T-cell (primary cell): ENCODE measurements around the gene ANKRD52. TPM values are rescaled to one million over a fixed set of nuclear protein-coding genes. Genes with fewer than 3 reads are reported as not detected.

Experiments used
- ATAC-seq, 4 experiments: fragments of 200-7000 bp in 3 of 4; fragments of 150-1000 bp in 1 of 4; cut with Tn5 transposase; replicated peaks in 1 of 4; 1 replicate in 3 of 4; 2 replicates in 1 of 4; pipeline ENCODE4 v1.10.0; 2021; ENCODE audit warnings: moderate library complexity in 3 of 4, mild to moderate bottlenecking in 2 of 4, moderate number of reproducible peaks in 1 of 4
- CTCF ChIA-PET, 2 donors: fragments of 300-600 bp; sonication (Branson Sonifier 250); formaldehyde crosslinking; loops; one replicate each; lab custom pipeline; 2022; ENCODE audit warnings: antibody characterized with exemption in 2 of 2; lab: Charles Lee
- POLR2A ChIA-PET, 2 donors: fragments of 300-600 bp; sonication (Branson Sonifier 250); formaldehyde crosslinking; loops; one replicate each; lab custom pipeline; 2022; ENCODE audit warnings: antibody characterized with exemption in 2 of 2; lab: Charles Lee
- DNase-seq, 35 experiments: peaks; one replicate each; pipeline versions ENCODE4 v3.0.0 to v3.0.0-alpha.2; 2013 to 2023
- H3K27ac ChIP-seq: one replicate; pipeline ENCODE4 v1.5.1; 2013; ENCODE audit warnings: low read length
- H3K27me3 ChIP-seq, 2 experiments: replicated peaks in 1 of 2; 1 replicate in 1 of 2; 2 replicates in 1 of 2; pipeline versions ENCODE4 v1.6.1 to v1.7.0; 2013; ENCODE audit warnings: low read length in 1 of 2, mixed read lengths in 1 of 2; ENCODE audit not compliant: control insufficient read depth in 2 of 2, insufficient read depth in 2 of 2; ENCODE audit errors: extremely low read depth in 1 of 2
- H3K36me3 ChIP-seq, 2 donors: 1 replicate in 1 of 2; 2 replicates in 1 of 2; pipeline versions ENCODE4 v1.6.1 to v1.7.0; 2013; ENCODE audit warnings: low read length in 1 of 2; ENCODE audit not compliant: control insufficient read depth in 2 of 2, insufficient read depth in 1 of 2; ENCODE audit errors: extremely low read depth in 1 of 2
- H3K4me1 ChIP-seq, 2 experiments: 1 replicate in 1 of 2; 2 replicates in 1 of 2; pipeline versions ENCODE4 v1.6.1 to v1.7.0; 2013; ENCODE audit warnings: low read length in 2 of 2, mixed read lengths in 1 of 2; ENCODE audit not compliant: insufficient read depth in 2 of 2, control insufficient read depth in 1 of 2; ENCODE audit errors: extremely low read depth in 1 of 2
- H3K4me3 ChIP-seq, 2 donors: 1 replicate in 1 of 2; 2 replicates in 1 of 2; pipeline versions ENCODE4 v1.5.1 to v1.7.0; 2013; ENCODE audit warnings: mild to moderate bottlenecking in 2 of 2, low read length in 1 of 2, moderate library complexity in 1 of 2; ENCODE audit not compliant: control insufficient read depth in 1 of 2; ENCODE audit errors: extremely low read depth in 1 of 2
- H3K9me3 ChIP-seq: 2 replicates; pipeline ENCODE4 v1.7.0; 2013
- H3K27ac Mint-ChIP-seq, 2 donors: one replicate each; pipeline ENCODE4 v1.8.0; 2020 to 2021; ENCODE audit warnings: mild to moderate bottlenecking in 2 of 2, mixed read lengths in 2 of 2
- H3K27me3 Mint-ChIP-seq, 2 donors: one replicate each; pipeline ENCODE4 v1.8.0; 2021 to 2022; ENCODE audit warnings: mixed read lengths in 2 of 2
- H3K36me3 Mint-ChIP-seq: one replicate; pipeline ENCODE4 v1.8.0; 2021; ENCODE audit warnings: mixed read lengths
- H3K4me1 Mint-ChIP-seq, 3 donors: one replicate each; pipeline ENCODE4 v1.8.0; 2020 to 2022; ENCODE audit warnings: mixed read lengths in 3 of 3, mild to moderate bottlenecking in 1 of 3
- H3K4me3 Mint-ChIP-seq, 3 donors: one replicate each; pipeline ENCODE4 v1.8.0; 2020 to 2022; ENCODE audit warnings: mild to moderate bottlenecking in 3 of 3, mixed read lengths in 3 of 3, moderate library complexity in 3 of 3
- H3K9me3 Mint-ChIP-seq, 3 donors: one replicate each; pipeline ENCODE4 v1.8.0; 2020 to 2022; ENCODE audit warnings: mixed read lengths in 3 of 3
- WGBS: methylation state at CpG from one replicate; pipeline ENCODE4 v1.1.5; 2013; ENCODE audit warnings: missing lambda C conversion rate; ENCODE audit not compliant: insufficient coverage; 5-methylcytosine and 5-hydroxymethylcytosine counted together
- total RNA-seq, 35 experiments: library from RNA in 6 of 35; stranded (reverse) in 6 of 35; fragments of 120-200 nt in 1 of 35; gene quantifications; one replicate each; pipeline versions ENCODE4 v1.2.1 to v1.2.4 and lab custom pipeline; 2013 to 2026

The ANKRD52 gene
- total RNA-seq, 5 donors from 2014 or later (not counting 1 experiment from before 2014, with no cell fraction given): 35.8 to 51.0 (median 43.1) TPM

DNA sequence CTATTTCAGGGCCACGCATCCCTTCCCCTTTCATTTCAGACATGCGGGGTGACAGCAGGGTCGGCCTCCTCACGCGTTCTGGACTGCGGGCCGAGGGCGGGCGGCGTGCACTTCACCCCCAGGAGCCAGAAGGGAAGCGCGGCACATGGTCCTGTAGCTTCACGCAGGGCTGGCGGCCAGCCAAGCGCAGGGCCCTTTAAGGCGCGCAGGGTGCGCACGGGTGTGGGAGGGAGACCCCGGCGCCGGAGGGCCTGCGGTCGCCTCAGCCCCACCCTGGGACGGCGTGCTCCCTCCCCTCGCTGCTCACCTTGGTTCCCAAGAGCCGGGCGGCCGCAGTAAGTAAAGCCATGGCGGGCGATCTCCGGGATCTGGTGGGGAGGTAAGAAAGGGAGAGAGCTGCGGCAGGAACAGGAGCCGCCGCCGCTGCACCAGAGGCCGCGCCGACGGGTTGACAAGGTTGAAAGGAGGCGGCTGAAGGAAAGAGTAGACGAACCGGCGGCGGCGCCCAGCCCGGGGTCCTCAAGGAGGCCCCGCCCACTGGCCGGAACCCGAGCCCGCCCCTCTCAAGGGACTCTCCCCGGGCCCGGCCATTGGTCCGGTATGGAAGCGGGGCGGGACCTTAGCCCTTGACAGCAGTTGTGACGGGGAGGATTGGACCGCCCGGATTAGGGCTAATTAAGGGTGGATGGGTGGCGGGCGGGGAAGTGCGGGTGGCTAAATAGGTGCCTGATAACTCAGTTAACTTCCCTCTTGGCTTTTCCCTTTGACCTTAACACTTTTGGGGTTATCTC, 41.9 kb upstream of the ANKRD52 start, which contains the start of gene CS:
CS (minus strand) TSS at position 478 of the 791 bp plus-strand sequence; CDS start at position 349, 129 bp downstream.
- ATAC-seq (peak; percentile 94 to 96 (median 94)), DNase-seq (peak; percentile 94 to 100 (median 99))
- WGBS: 0% methylated on average over 48 of the region's 63 CpGs
- CTCF ChIA-PET: interaction anchor here (1.0 to 1.7 kb wide), 6 partner anchors 25 to 164 kb away, joined by 3 to 4 read pairs (median 4); partner anchors contain the start of genes ANKRD52 (in 1 of the 2), COQ10A (in 1 of the 2) and RNF41 (in 1 of the 2)
- Mint-ChIP-seq H3K27me3 (no peaks in the 10 kb centered on the region), H3K4me3 (peak within 1 kb of the TSS; percentile 91 to 94 (median 92)), H3K36me3 (peaks cover 19% of the 10 kb centered on the region), H3K9me3 (no peaks in the 10 kb centered on the region), H3K27ac (peak within 1 kb of the TSS; percentile 92 to 94), H3K4me1 (peaks cover 59 to 61% (median 59%) of the 10 kb centered on the region in 3 donors)
- peak within 1 kb of the TSS; percentile 98 for H3K27ac ChIP-seq
- peaks cover 17 to 57% of the 10 kb centered on the region in 2 experiments for H3K4me1 ChIP-seq
- no peaks in the 10 kb centered on the region for H3K9me3 ChIP-seq
- POLR2A ChIA-PET: interaction anchor here in 1 of 2 donors (1.0 kb wide), 1 partner anchor 60 kb away, joined by 6 read pairs; the partner anchor contains the start of gene STAT2
- H3K27me3 ChIP-seq: no peaks in the 10 kb centered on the region
- peak within 1 kb of the TSS; percentile 78 to 83 for H3K4me3 ChIP-seq
- peaks cover 3% of the 10 kb centered on the region in 2 donors for H3K36me3 ChIP-seq

DNA sequence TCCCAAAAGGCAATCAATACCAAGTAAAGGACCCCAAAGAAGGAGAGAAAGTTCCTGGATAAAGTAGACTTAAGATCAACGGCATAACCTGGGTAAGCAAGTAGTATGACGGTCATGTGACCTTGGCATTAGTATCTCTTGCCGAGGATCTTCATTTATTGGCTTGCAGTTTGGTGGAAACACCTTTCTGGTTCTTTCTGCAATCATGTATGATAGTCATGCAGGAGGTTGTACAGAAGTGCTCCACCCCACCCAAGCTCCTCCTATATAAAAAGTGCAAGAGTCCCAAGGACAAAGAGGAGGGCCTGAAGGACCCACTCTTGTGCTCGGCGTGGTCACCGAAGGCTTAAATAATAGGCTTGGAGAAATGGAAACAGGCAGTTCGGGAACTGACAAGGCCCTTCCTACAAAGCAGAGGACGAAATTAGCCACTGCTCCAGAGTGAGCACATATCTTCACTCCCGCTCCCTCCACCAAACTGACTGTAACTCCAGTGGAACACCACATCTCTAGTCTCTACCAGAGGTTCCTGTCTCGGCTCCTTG, 41.2 kb upstream of the ANKRD52 start:
- H3K36me3 Mint-ChIP-seq: peaks cover 17% of the 10 kb centered on the region
- Histone ChIP-seq H3K4me1 (peaks cover 17 to 62% of the 10 kb centered on the region in 2 experiments), H3K27me3 (no peaks in the 10 kb centered on the region), H3K36me3 (peaks cover 2 to 3% of the 10 kb centered on the region in 2 donors), H3K9me3 (no peaks in the 10 kb centered on the region), H3K4me3 (peak overlapping the region; percentile 78 to 83), H3K27ac (peak overlapping the region; percentile 98)
- H3K27me3 Mint-ChIP-seq: no peaks in the 10 kb centered on the region
- ChIA-PET POLR2A (interaction anchor here in 1 of 2 donors (1.0 kb wide), 1 partner anchor 60 kb away, joined by 6 read pairs; the partner anchor contains the start of gene STAT2), CTCF (interaction anchor here (0.5 to 1.7 kb wide), 8 partner anchors 19 to 165 kb away, joined by 3 to 7 read pairs (median 4); partner anchors contain the start of genes ANKRD52 (in 1 of the 2), COQ10A (in 1 of the 2), RNF41 (in 1 of the 2) and STAT2 (in 1 of the 2))
- peak in 18 of 35 experiments; percentile 3 to 56 (median 16) for DNase-seq
- H3K27ac Mint-ChIP-seq: peak overlapping the region; percentile 92 to 94
- peak overlapping the region; percentile 91 to 94 (median 92) for H3K4me3 Mint-ChIP-seq
- no peaks in the 10 kb centered on the region for H3K9me3 Mint-ChIP-seq
- 0% methylated on average over 4 of the region's 10 CpGs for WGBS
- H3K4me1 Mint-ChIP-seq: peaks cover 59 to 63% (median 59%) of the 10 kb centered on the region in 3 donors
- peak in 3 of 4 experiments; percentile 3 to 10 (median 5) for ATAC-seq

DNA sequence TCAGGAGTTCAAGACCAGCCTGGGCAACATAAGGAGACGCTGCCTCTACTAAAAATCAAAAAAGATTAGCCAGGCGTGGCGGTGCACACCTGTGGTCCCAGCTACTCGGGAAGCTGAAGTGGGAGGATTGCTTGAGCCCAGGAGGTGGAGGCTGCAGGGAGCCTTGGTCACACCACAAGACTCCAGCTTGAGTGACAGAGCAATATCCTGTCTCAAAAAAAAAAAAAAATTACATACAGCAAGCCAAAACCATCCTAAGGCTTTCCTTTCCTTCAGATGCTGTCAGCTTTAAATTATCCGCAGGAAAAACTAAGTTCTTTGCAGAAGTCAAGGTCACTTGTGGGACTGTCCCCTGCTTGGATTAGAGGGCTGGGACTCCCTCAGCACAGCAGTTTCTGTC, 40.6 kb upstream of the ANKRD52 start:
- peaks cover 17 to 62% of the 10 kb centered on the region in 2 experiments for H3K4me1 ChIP-seq
- Mint-ChIP-seq H3K36me3 (peaks cover 17% of the 10 kb centered on the region), H3K4me3 (peak overlapping the region; percentile 91 to 94 (median 92)), H3K27ac (peak overlapping the region; percentile 92 to 94), H3K4me1 (peaks cover 59 to 66% (median 63%) of the 10 kb centered on the region in 3 donors), H3K9me3 (no peaks in the 10 kb centered on the region), H3K27me3 (no peaks in the 10 kb centered on the region)
- H3K4me3 ChIP-seq: peak overlapping the region; percentile 78 to 83
- WGBS: 83% methylated on average over 1 of the region's 5 CpGs
- H3K27ac ChIP-seq: peak overlapping the region; percentile 98
- POLR2A ChIA-PET: interaction anchor here (0.7 to 1.0 kb wide), 2 partner anchors 32 to 61 kb away, joined by 3 to 6 read pairs; partner anchors contain the start of gene STAT2 (in 1 of the 2)
- DNase-seq: peak in 1 of 35 experiments; percentile 14
- no peaks in the 10 kb centered on the region for H3K9me3 ChIP-seq
- H3K27me3 ChIP-seq: no peaks in the 10 kb centered on the region
- H3K36me3 ChIP-seq: peaks cover 3 to 4% of the 10 kb centered on the region in 2 donors
- no peak for ATAC-seq
- CTCF ChIA-PET: interaction anchor here (0.5 to 1.7 kb wide), 7 partner anchors 18 to 329 kb away, joined by 3 to 7 read pairs (median 4); partner anchors contain the start of genes ANKRD52 (in 1 of the 2) and STAT2 (in 1 of the 2)

DNA sequence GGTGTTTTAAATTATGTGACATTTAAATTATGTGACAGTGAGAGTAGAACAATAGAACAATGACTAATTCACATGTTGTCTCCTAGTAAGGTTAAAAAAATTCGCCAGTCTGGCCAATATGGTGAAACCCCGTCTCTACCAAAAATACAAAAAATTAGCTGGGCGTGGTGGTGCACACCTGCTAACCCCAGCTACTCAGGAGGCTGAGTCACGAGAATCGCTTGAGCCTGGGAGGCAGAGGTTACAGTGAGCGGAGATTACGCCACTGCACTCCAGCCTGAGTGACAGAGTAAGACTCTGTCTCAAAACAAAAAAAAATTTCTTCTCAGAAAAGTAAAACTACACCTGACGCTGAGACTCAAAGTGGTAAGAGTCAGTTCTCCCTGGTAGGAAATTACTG, 39.2 kb upstream of the ANKRD52 start:
- Histone ChIP-seq H3K9me3 (no peaks in the 10 kb centered on the region), H3K27ac (no peak overlapping the region), H3K4me3 (no peak overlapping the region), H3K27me3 (no peaks in the 10 kb centered on the region), H3K4me1 (peaks cover 17 to 56% of the 10 kb centered on the region in 2 experiments), H3K36me3 (peaks cover 3 to 6% of the 10 kb centered on the region in 2 donors)
- Mint-ChIP-seq H3K36me3 (peaks cover 20% of the 10 kb centered on the region), H3K4me1 (peaks cover 64 to 72% (median 69%) of the 10 kb centered on the region in 3 donors), H3K9me3 (no peaks in the 10 kb centered on the region), H3K27ac (peak overlapping the region; percentile 49 to 80), H3K27me3 (no peaks in the 10 kb centered on the region), H3K4me3 (peak overlapping the region in 1 of 3 donors; percentile 91)
- ChIA-PET CTCF (interaction anchor here in 1 of 2 donors (0.9 to 1.2 kb wide), 2 partner anchors 75 to 179 kb away, joined by 3 read pairs; partner anchors contain the start of genes RNF41 and ZC3H10), POLR2A (interaction anchor here in 1 of 2 donors (0.5 kb wide), 1 partner anchor 33 kb away, joined by 6 read pairs; no protein-coding TSS in a partner anchor)
- ATAC-seq (no peak), DNase-seq (no peak)
- WGBS: 95% methylated on average over 3 of the region's 8 CpGs

DNA sequence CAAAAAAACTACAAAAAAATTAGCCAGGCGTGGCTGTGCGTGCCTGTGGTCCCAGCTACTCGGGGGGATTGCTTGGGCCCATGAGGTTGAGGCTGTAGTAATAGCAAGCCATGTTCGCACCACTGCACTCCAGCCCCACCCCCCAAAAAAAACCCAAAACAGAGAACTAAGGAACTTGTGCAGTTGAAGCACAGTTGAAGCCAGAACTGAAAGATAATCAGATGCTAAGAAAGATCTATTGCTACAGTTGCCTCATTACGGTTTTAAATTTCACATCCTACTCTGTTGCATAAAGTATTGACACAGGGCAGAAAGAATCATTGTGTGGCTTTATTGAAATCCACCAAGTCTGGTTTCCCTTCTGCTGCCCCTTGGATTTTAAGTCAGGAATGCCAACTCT, 38.1 kb upstream of the ANKRD52 start:
- Histone ChIP-seq H3K9me3 (no peaks in the 10 kb centered on the region), H3K27me3 (no peaks in the 10 kb centered on the region), H3K27ac (no peak overlapping the region), H3K36me3 (peaks cover 3 to 12% of the 10 kb centered on the region in 2 donors), H3K4me3 (no peak overlapping the region), H3K4me1 (peaks cover 17 to 58% of the 10 kb centered on the region in 2 experiments)
- peak overlapping the region; percentile 0 to 38 for H3K27ac Mint-ChIP-seq
- H3K4me1 Mint-ChIP-seq: peaks cover 60 to 70% (median 65%) of the 10 kb centered on the region in 3 donors
- H3K9me3 Mint-ChIP-seq: no peaks in the 10 kb centered on the region
- no peak overlapping the region for H3K4me3 Mint-ChIP-seq
- ChIA-PET POLR2A (no interaction called here), CTCF (interaction anchor here in 1 of 2 donors (0.8 kb wide), 1 partner anchor 355 kb away, joined by 9 read pairs; no protein-coding TSS in a partner anchor)
- ATAC-seq: no peak
- no peaks in the 10 kb centered on the region for H3K27me3 Mint-ChIP-seq
- peaks cover 24% of the 10 kb centered on the region for H3K36me3 Mint-ChIP-seq
- DNase-seq: no peak
- 94% methylated on average over 3 of the region's 5 CpGs for WGBS
